CD14-positive monocyte (primary cell): ENCODE data around the gene CUX1. TPM values are rescaled to one million over a fixed set of nuclear protein-coding genes. Genes with fewer than 3 reads are reported as not detected.

Experiments
- DNase-seq, 3 donors: peaks; one replicate each; pipeline ENCODE4 v3.0.0-alpha.2; 2011 to 2022
- H2AFZ ChIP-seq: 2 replicates; pipeline ENCODE4 v1.6.0; 2012; ENCODE audit warnings: mild to moderate bottlenecking, low read depth, low read length, inconsistent platforms; ENCODE audit not compliant: insufficient read depth, poor library complexity, severe bottlenecking
- H3K27ac ChIP-seq, 2 donors: 1 replicate in 1 of 2; 2 replicates in 1 of 2; pipeline ENCODE4 v1.5.1; 2012 to 2013; ENCODE audit warnings: low read length in 2 of 2, control low read depth in 1 of 2, inconsistent platforms in 1 of 2, low read depth in 1 of 2, mild to moderate bottlenecking in 1 of 2
- H3K27me3 ChIP-seq, 2 donors: one replicate each; pipeline versions ENCODE4 v1.6.0 to v1.6.1; 2011 to 2013; ENCODE audit warnings: low read length in 2 of 2; ENCODE audit not compliant: control insufficient read depth in 2 of 2, insufficient read depth in 2 of 2
- H3K36me3 ChIP-seq, 2 donors: replicated peaks in 1 of 2; 1 replicate in 1 of 2; 2 replicates in 1 of 2; pipeline versions ENCODE4 v1.5.1 to v1.6.1; 2012 to 2013; ENCODE audit warnings: low read length in 2 of 2, control low read depth in 1 of 2, inconsistent platforms in 1 of 2, mild to moderate bottlenecking in 1 of 2; ENCODE audit not compliant: insufficient read depth in 2 of 2, control insufficient read depth in 1 of 2
- H3K4me1 ChIP-seq, 2 donors: 1 replicate in 1 of 2; 2 replicates in 1 of 2; pipeline versions ENCODE4 v1.5.1 to v1.6.1; 2012 to 2013; ENCODE audit warnings: low read length in 2 of 2, control low read depth in 1 of 2, inconsistent platforms in 1 of 2, mild to moderate bottlenecking in 1 of 2, moderate library complexity in 1 of 2; ENCODE audit not compliant: insufficient read depth in 2 of 2, control insufficient read depth in 1 of 2
- H3K4me2 ChIP-seq: replicated peaks from 2 replicates; pipeline ENCODE3; 2012; ENCODE audit warnings: low read length, moderate library complexity, mild to moderate bottlenecking; ENCODE audit not compliant: poor library complexity, severe bottlenecking; ENCODE audit errors: extremely low read depth
- H3K4me3 ChIP-seq, 3 experiments: fragments of 200-600 bp in 1 of 3; sonication (generic) in 1 of 3; replicated peaks in 1 of 3; 1 replicate in 2 of 3; 2 replicates in 1 of 3; pipeline ENCODE4 v1.5.1; 2011 to 2013; ENCODE audit warnings: low read length in 3 of 3, mild to moderate bottlenecking in 3 of 3, control low read depth in 2 of 3, low read depth in 2 of 3, inconsistent platforms in 1 of 3, moderate library complexity in 1 of 3
- H3K79me2 ChIP-seq: 2 replicates; pipeline ENCODE4 v1.6.0; 2012; ENCODE audit warnings: mild to moderate bottlenecking, control low read depth, inconsistent platforms, low read length, moderate library complexity; ENCODE audit not compliant: insufficient read depth
- H3K9ac ChIP-seq: 2 replicates; pipeline ENCODE4 v1.6.0; 2017; ENCODE audit warnings: low read length, mild to moderate bottlenecking; ENCODE audit not compliant: insufficient read depth, poor library complexity, severe bottlenecking
- H3K9me3 ChIP-seq, 2 donors: replicated peaks in 1 of 2; 1 replicate in 1 of 2; 2 replicates in 1 of 2; pipeline versions ENCODE4 v1.5.1 to v1.6.1; 2012 to 2013; ENCODE audit warnings: low read length in 2 of 2, control low read depth in 1 of 2; ENCODE audit not compliant: control insufficient read depth in 1 of 2, insufficient read depth in 1 of 2
- H4K20me1 ChIP-seq: 2 replicates; pipeline ENCODE4 v1.6.0; 2012; ENCODE audit warnings: mild to moderate bottlenecking, low read length, control low read depth, moderate library complexity; ENCODE audit not compliant: insufficient read depth
- H3K27ac Mint-ChIP-seq, 7 donors: one replicate each; pipeline ENCODE4 v1.8.0; 2020; ENCODE audit warnings: mild to moderate bottlenecking in 7 of 7, mixed read lengths in 7 of 7, moderate library complexity in 6 of 7, inconsistent platforms in 2 of 7
- H3K27me3 Mint-ChIP-seq, 3 donors: one replicate each; pipeline ENCODE4 v1.8.0; 2021 to 2022; ENCODE audit warnings: low read depth in 3 of 3, mild to moderate bottlenecking in 3 of 3, mixed read lengths in 3 of 3, moderate library complexity in 3 of 3, inconsistent platforms in 1 of 3
- H3K36me3 Mint-ChIP-seq, 2 donors: one replicate each; pipeline ENCODE4 v1.8.0; 2020; ENCODE audit warnings: mixed read lengths in 2 of 2, inconsistent platforms in 1 of 2, mild to moderate bottlenecking in 1 of 2
- H3K4me1 Mint-ChIP-seq: one replicate; pipeline ENCODE4 v1.8.0; 2020; ENCODE audit warnings: mild to moderate bottlenecking, mixed read lengths
- H3K4me3 Mint-ChIP-seq, 2 donors: one replicate each; pipeline ENCODE4 v1.8.0; 2020; ENCODE audit warnings: mild to moderate bottlenecking in 2 of 2, mixed read lengths in 2 of 2, moderate library complexity in 1 of 2
- H3K9me3 Mint-ChIP-seq, 7 donors: one replicate each; pipeline ENCODE4 v1.8.0; 2020 to 2022; ENCODE audit warnings: mixed read lengths in 7 of 7, mild to moderate bottlenecking in 6 of 7, moderate library complexity in 6 of 7, inconsistent platforms in 2 of 7
- WGBS: methylation state at CpG from one replicate; pipeline ENCODE4 v1.1.5; 2013; ENCODE audit warnings: missing lambda C conversion rate; ENCODE audit not compliant: insufficient coverage; 5-methylcytosine and 5-hydroxymethylcytosine counted together
- intact Hi-C, 2 donors: fragments of 100-400 bp; cut with micrococcal nuclease; formaldehyde crosslinking; loops; one replicate each; pipeline versions ENCODE4 v1.15.0 to v1.15.1; 2023
- polyA plus RNA-seq, 3 donors: library from polyadenylated mRNA; depleted of rRNA in 1 of 3; unstranded in 2 of 3; stranded (reverse) in 1 of 3; fragments of 300-500 nt in 2 of 3; fragments of >200 nt in 1 of 3; fragmentation: Illumina TruSeq in 2 of 3; gene quantifications; 1 replicate in 2 of 3; 2 replicates in 1 of 3; pipeline ENCODE4 v1.2.3, GENCODE V29; 2012 to 2021
- TF ChIP-seq, protein P1 (sequence below): fragments of 200-600 bp; IDR thresholded peaks from one replicate; pipeline ENCODE4 v1.8.0; 2022; ENCODE audit warnings: antibody characterized with exemption, mild to moderate bottlenecking

Gene CUX1
- polyA plus RNA-seq, 3 donors = 17.6 to 38.0 (median 28.0) TPM

GRCh38 chr7:102197599-102197998, 380.2 kb downstream of the CUX1 start:
- Mint-ChIP-seq H3K4me1 (no peaks in the 10 kb centered on the region), H3K36me3 (peaks cover 92 to 99% of the 10 kb centered on the region in 2 donors), H3K27me3 (no peaks in the 10 kb centered on the region), H3K4me3 (no peak overlapping the region), H3K27ac (peak overlapping the region in 1 of 7 donors; percentile 34), H3K9me3 (no peaks in the 10 kb centered on the region)
- Histone ChIP-seq H3K9ac (no peak overlapping the region), H3K27me3 (no peaks in the 10 kb centered on the region), H3K79me2 (no peaks in the 10 kb centered on the region), H3K4me1 (no peaks in the 10 kb centered on the region), H3K4me3 (no peak overlapping the region), H3K4me2 (no peak overlapping the region), H3K27ac (no peak overlapping the region), H3K9me3 (no peaks in the 10 kb centered on the region), H4K20me1 (peaks cover 28% of the 10 kb centered on the region), H2AFZ (no peak overlapping the region), H3K36me3 (peaks cover 92 to 100% of the 10 kb centered on the region in 2 donors)
- 85% methylated on average over 4 of the region's 12 CpGs for WGBS
- TF ChIP-seq, protein P1, sequence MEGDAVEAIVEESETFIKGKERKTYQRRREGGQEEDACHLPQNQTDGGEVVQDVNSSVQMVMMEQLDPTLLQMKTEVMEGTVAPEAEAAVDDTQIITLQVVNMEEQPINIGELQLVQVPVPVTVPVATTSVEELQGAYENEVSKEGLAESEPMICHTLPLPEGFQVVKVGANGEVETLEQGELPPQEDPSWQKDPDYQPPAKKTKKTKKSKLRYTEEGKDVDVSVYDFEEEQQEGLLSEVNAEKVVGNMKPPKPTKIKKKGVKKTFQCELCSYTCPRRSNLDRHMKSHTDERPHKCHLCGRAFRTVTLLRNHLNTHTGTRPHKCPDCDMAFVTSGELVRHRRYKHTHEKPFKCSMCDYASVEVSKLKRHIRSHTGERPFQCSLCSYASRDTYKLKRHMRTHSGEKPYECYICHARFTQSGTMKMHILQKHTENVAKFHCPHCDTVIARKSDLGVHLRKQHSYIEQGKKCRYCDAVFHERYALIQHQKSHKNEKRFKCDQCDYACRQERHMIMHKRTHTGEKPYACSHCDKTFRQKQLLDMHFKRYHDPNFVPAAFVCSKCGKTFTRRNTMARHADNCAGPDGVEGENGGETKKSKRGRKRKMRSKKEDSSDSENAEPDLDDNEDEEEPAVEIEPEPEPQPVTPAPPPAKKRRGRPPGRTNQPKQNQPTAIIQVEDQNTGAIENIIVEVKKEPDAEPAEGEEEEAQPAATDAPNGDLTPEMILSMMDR = no peak
- DNase-seq = no peak
- intact Hi-C loops = no loop called here

- Histone ChIP-seq H4K20me1 (peaks cover 32% of the 10 kb centered on the region), H3K36me3 (peaks cover 94 to 100% of the 10 kb centered on the region in 2 donors), H3K27me3 (no peaks in the 10 kb centered on the region), H3K4me3 (no peak overlapping the region), H3K4me2 (no peak overlapping the region), H3K79me2 (no peaks in the 10 kb centered on the region), H3K27ac (no peak overlapping the region), H3K9ac (no peak overlapping the region), H2AFZ (no peak overlapping the region), H3K4me1 (no peaks in the 10 kb centered on the region), H3K9me3 (no peaks in the 10 kb centered on the region)
- no peak overlapping the region for H3K4me3 Mint-ChIP-seq
- H3K4me1 Mint-ChIP-seq = no peaks in the 10 kb centered on the region
- no peaks in the 10 kb centered on the region for H3K27me3 Mint-ChIP-seq
- H3K36me3 Mint-ChIP-seq = peaks cover 88 to 99% of the 10 kb centered on the region in 2 donors
- no peak for DNase-seq
- WGBS = 96% methylated on average over 11 of the region's 14 CpGs
- H3K27ac Mint-ChIP-seq = peak overlapping the region in 2 of 7 donors; percentile 0 to 75
- intact Hi-C loops = no loop called here
- TF ChIP-seq, protein P1 = no peak
- no peaks in the 10 kb centered on the region for H3K9me3 Mint-ChIP-seq
These were observed 381.1 kb downstream of the CUX1 start for GRCh38 chr7:102198417-102198956.
